Suprapubic skin (tissue), 4 donors: Measurements from ENCODE around the gene PGC. TPM values are rescaled to one million over a fixed set of nuclear protein-coding genes. Genes with fewer than 3 reads are reported as not detected.

ENCODE experiments used
- DNase-seq, 2 donors: peaks; one replicate each; pipeline ENCODE4 v3.0.0-alpha.2; 2019; ENCODE audit warnings: low spot score in 2 of 2
- H3K27ac ChIP-seq: fragments of 200-600 bp; sonication (generic); one replicate; pipeline ENCODE4 v1.5.1; 2019
- H3K27me3 ChIP-seq: fragments of 200-600 bp; sonication (generic); one replicate; pipeline ENCODE4 v1.5.1; 2019
- H3K36me3 ChIP-seq: fragments of 200-600 bp; sonication (generic); one replicate; pipeline ENCODE4 v1.5.1; 2019
- H3K4me1 ChIP-seq: fragments of 200-600 bp; sonication (generic); one replicate; pipeline ENCODE4 v1.5.1; 2019
- H3K4me3 ChIP-seq: fragments of 200-600 bp; sonication (generic); one replicate; pipeline ENCODE4 v1.5.1; 2019; ENCODE audit warnings: mild to moderate bottlenecking
- H3K9me3 ChIP-seq: fragments of 200-600 bp; sonication (generic); one replicate; pipeline ENCODE4 v1.5.1; 2019
- EP300 ChIP-seq: sonication (generic); formaldehyde crosslinking; IDR thresholded peaks from one replicate; pipeline ENCODE4 v1.6.1; 2017; ENCODE audit warnings: antibody characterized with exemption
- POLR2A ChIP-seq, 2 donors: fragments of 450-650 bp; IDR thresholded peaks; one replicate each; pipeline ENCODE4 v1.6.1; 2017; ENCODE audit warnings: antibody characterized with exemption in 2 of 2, mild to moderate bottlenecking in 2 of 2, moderate library complexity in 2 of 2
- POLR2AphosphoS5 ChIP-seq, 3 donors: sonication (generic); formaldehyde crosslinking; IDR thresholded peaks; one replicate each; pipeline ENCODE4 v1.6.1; 2017; ENCODE audit warnings: antibody characterized with exemption in 3 of 3
- WGBS: methylation state at CpG from one replicate; pipeline ENCODE4 v1.1.5; 2018; 5-methylcytosine and 5-hydroxymethylcytosine counted together
- total RNA-seq, 4 donors: library from RNA; depleted of rRNA; stranded (reverse); fragments of >200 nt; gene quantifications; one replicate each; pipeline ENCODE4 v1.1.0, GENCODE V29; 2016
- TF ChIP-seq, protein P1 (sequence below), 2 donors: fragments of 200-600 bp in 1 of 2; fragments of 450-650 bp in 1 of 2; sonication (generic) in 1 of 2; IDR thresholded peaks; one replicate each; pipeline ENCODE4 v1.5.1; 2016 to 2019; ENCODE audit warnings: antibody characterized with exemption in 2 of 2, mild to moderate bottlenecking in 1 of 2, moderate library complexity in 1 of 2

PGC gene
- total RNA-seq, 4 donors from 2014 or later, result not detected

DNA sequence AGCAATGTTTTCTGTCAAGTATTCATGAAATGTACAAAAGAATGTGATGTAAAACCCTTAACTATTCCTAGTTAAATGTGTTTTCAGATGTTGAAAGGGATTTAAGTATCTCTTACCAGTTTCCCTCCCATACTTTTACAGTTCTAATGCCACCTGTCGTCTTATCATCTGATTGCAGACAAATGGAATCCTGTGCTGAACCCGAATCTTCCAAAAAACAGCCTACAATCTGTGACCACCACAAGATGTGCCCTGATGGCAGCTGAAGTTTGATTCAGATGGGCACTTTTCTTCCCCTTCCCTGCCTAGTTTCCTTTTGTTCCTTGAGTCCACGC, 42.2 kb upstream of the PGC start:
- 80% methylated on average over 3 of the region's 3 CpGs for WGBS
- peaks cover 43% of the 10 kb centered on the region for H3K36me3 ChIP-seq

GRCh38 chr6:41787219-41787917, 40.2 kb upstream of the PGC start, which contains the start of gene TOMM6:
TOMM6 (plus strand) TSS chr6:41787694; CDS start chr6:41787698, 4 bp downstream.
- H3K27ac ChIP-seq, result peak within 1 kb of the TSS; percentile 96
- 1% methylated on average over 25 of the region's 55 CpGs for WGBS
- H3K36me3 ChIP-seq, result peaks cover 34% of the 10 kb centered on the region
- TF ChIP-seq EP300 (no peak), POLR2AphosphoS5 (IDR thresholded peaks at IDR 0.05) (peak; percentile 64 to 97 (median 69)), POLR2A (IDR thresholded peaks at IDR 0.05) (peak; percentile 43 to 75)
- TF ChIP-seq, protein P1, sequence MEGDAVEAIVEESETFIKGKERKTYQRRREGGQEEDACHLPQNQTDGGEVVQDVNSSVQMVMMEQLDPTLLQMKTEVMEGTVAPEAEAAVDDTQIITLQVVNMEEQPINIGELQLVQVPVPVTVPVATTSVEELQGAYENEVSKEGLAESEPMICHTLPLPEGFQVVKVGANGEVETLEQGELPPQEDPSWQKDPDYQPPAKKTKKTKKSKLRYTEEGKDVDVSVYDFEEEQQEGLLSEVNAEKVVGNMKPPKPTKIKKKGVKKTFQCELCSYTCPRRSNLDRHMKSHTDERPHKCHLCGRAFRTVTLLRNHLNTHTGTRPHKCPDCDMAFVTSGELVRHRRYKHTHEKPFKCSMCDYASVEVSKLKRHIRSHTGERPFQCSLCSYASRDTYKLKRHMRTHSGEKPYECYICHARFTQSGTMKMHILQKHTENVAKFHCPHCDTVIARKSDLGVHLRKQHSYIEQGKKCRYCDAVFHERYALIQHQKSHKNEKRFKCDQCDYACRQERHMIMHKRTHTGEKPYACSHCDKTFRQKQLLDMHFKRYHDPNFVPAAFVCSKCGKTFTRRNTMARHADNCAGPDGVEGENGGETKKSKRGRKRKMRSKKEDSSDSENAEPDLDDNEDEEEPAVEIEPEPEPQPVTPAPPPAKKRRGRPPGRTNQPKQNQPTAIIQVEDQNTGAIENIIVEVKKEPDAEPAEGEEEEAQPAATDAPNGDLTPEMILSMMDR (IDR thresholded peaks at IDR 0.05), result peak; percentile 87 to 95
- H3K27me3 ChIP-seq, result no peaks in the 10 kb centered on the region
- DNase-seq, result peak; percentile 96 to 97
- peaks cover 35% of the 10 kb centered on the region for H3K4me1 ChIP-seq
- H3K4me3 ChIP-seq, result peak within 1 kb of the TSS; percentile 78
- H3K9me3 ChIP-seq, result no peaks in the 10 kb centered on the region

More for the DNA sequence above, 42.2 kb upstream of the PGC start:
- no peaks in the 10 kb centered on the region for H3K9me3 ChIP-seq
- TF ChIP-seq, protein P1 (IDR thresholded peaks at IDR 0.05), result no peak
- TF ChIP-seq POLR2A (IDR thresholded peaks at IDR 0.05) (no peak), POLR2AphosphoS5 (IDR thresholded peaks at IDR 0.05) (no peak)
- no peak overlapping the region for H3K27ac ChIP-seq
- no peaks in the 10 kb centered on the region for H3K27me3 ChIP-seq
- DNase-seq, result no peak
- H3K4me3 ChIP-seq, result no peak overlapping the region
- peaks cover 28% of the 10 kb centered on the region for H3K4me1 ChIP-seq

DNA sequence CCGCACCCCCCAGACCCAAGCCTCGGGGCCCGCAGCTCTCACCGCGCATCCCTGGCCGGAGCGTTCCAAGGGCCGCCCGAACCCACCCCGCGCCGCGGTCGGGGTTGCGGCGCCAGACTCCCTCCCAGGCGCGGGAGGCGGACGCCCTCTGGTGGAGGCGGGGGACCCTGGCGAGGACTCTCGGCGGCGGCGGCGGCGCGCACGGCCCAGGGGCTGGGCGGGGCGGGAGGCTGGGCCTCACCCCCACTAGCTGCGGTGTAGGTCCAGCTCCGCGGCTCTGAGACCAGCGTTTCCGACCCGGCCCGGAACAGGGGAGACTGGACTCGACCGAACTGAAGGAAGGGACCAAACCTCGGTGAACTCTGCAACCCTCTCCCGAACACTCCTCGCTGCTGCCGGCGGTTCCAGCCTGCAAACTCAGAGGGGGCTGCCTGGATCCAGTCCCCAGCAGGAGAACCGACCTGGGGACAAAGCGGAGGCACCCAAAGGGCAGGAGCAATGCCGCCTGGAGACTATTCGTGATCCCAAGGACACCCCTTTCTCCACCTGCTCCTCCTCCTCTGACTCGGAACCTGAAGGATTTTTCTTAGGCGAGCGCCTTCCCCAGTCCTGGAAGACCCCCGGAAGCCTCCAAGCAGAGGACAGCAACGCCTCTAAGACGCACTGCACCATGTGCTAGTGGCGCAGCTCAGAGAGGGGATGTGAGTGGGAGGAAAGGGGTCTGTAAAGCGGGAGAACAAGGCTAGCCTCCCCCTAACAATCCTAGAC, 39.4 kb upstream of the PGC start:
- H3K36me3 ChIP-seq, result peaks cover 26% of the 10 kb centered on the region
- H3K9me3 ChIP-seq, result no peaks in the 10 kb centered on the region
- H3K27me3 ChIP-seq, result no peaks in the 10 kb centered on the region
- peaks cover 39% of the 10 kb centered on the region for H3K4me1 ChIP-seq
- 0% methylated on average over 4 of the region's 58 CpGs for WGBS
- H3K4me3 ChIP-seq, result peak overlapping the region; percentile 78
- TF ChIP-seq, protein P1 (IDR thresholded peaks at IDR 0.05), result peak in 1 of 2 donors; percentile 93
- TF ChIP-seq POLR2AphosphoS5 (IDR thresholded peaks at IDR 0.05) (no peak), POLR2A (IDR thresholded peaks at IDR 0.05) (no peak)
- H3K27ac ChIP-seq, result peak overlapping the region; percentile 96
- peak; percentile 91 for DNase-seq

GRCh38 chr6:41785689-41786450, 38.7 kb upstream of the PGC start:
- H3K27ac ChIP-seq, result peak overlapping the region; percentile 96
- peak overlapping the region; percentile 78 for H3K4me3 ChIP-seq
- TF ChIP-seq, protein P1 (IDR thresholded peaks at IDR 0.05), result no peak
- TF ChIP-seq POLR2A (IDR thresholded peaks at IDR 0.05) (no peak), EP300 (no peak), POLR2AphosphoS5 (IDR thresholded peaks at IDR 0.05) (no peak)
- H3K4me1 ChIP-seq, result peaks cover 47% of the 10 kb centered on the region
- DNase-seq, result no peak
- H3K27me3 ChIP-seq, result no peaks in the 10 kb centered on the region
- H3K9me3 ChIP-seq, result no peaks in the 10 kb centered on the region
- 18% methylated on average over 15 of the region's 29 CpGs for WGBS
- H3K36me3 ChIP-seq, result peaks cover 19% of the 10 kb centered on the region
